Left kidney (tissue), 2 donors: ENCODE results near the gene XRN2. TPM values are rescaled to one million over a fixed set of nuclear protein-coding genes. Genes with fewer than 3 reads are reported as not detected.

ENCODE experiments used
- DNase-seq: peaks from one replicate; pipeline ENCODE4 v3.0.0-alpha.2; 2013
- polyA plus RNA-seq: library from polyadenylated mRNA; unstranded; fragments of 120-200 nt; gene quantifications from one replicate; pipeline ENCODE4 v1.2.1, GENCODE V29; 2013; ENCODE audit not compliant: insufficient read length

XRN2 gene
- polyA plus RNA-seq, 1 donor, result 113 TPM

- DNase-seq, result no peak
Measured at GRCh38 chr20:21294755-21295154, 8.4 kb upstream of the XRN2 start.

GRCh38 chr20:21301940-21302663 is 1.0 kb upstream of the XRN2 start:
- DNase-seq, result peak; percentile 14

- DNase-seq, result peak; percentile 20
Measured at GRCh38 chr20:21302664-21303060, 469 bp upstream of the XRN2 start.

- DNase-seq, result peak; percentile 19
Measured at GRCh38 chr20:21303872-21304586, 898 bp downstream of the XRN2 start.

- no peak for DNase-seq
Measured at GRCh38 chr20:21308340-21308739, 5.2 kb downstream of the XRN2 start.

GRCh38 chr20:21309678-21310467 is 6.7 kb downstream of the XRN2 start:
- no peak for DNase-seq

- DNase-seq, result no peak
Measured at GRCh38 chr20:21312813-21313474, 9.8 kb downstream of the XRN2 start.

GRCh38 chr20:21315138-21315537 is 12.0 kb downstream of the XRN2 start:
- DNase-seq, result no peak

- DNase-seq, result no peak
Measured at GRCh38 chr20:21322083-21322710, 19.1 kb downstream of the XRN2 start.

GRCh38 chr20:21322921-21323331 is 19.8 kb downstream of the XRN2 start:
- DNase-seq, result no peak

- no peak for DNase-seq
Measured at GRCh38 chr20:21323640-21324039, 20.5 kb downstream of the XRN2 start.

- DNase-seq, result no peak
Measured at GRCh38 chr20:21324126-21324525, 21.0 kb downstream of the XRN2 start.

- DNase-seq, result no peak
Measured at GRCh38 chr20:21325296-21325695, 22.2 kb downstream of the XRN2 start.

- no peak for DNase-seq
Measured at GRCh38 chr20:21326700-21327099, 23.6 kb downstream of the XRN2 start.

- DNase-seq, result no peak
Measured at GRCh38 chr20:21336455-21337151, 33.5 kb downstream of the XRN2 start.

- no peak for DNase-seq
Measured at GRCh38 chr20:21338291-21338690, 35.2 kb downstream of the XRN2 start.

- DNase-seq, result no peak
Measured at GRCh38 chr20:21339499-21339898, 36.4 kb downstream of the XRN2 start.

GRCh38 chr20:21340991-21341697 is 38.0 kb downstream of the XRN2 start:
- no peak for DNase-seq

- DNase-seq, result no peak
Measured at GRCh38 chr20:21342656-21343345, 39.7 kb downstream of the XRN2 start.
